GM12878 (cell line): Measurements from ENCODE around the gene MICA. TPM values are rescaled to one million over a fixed set of nuclear protein-coding genes. Genes with fewer than 3 reads are reported as not detected.

Experiments used
- BMI1 ChIP-seq: fragments of 450-650 bp; IDR thresholded peaks from 2 replicates; pipeline ENCODE4 v1.6.1; 2016; ENCODE audit warnings: mild to moderate bottlenecking, moderate library complexity, borderline replicate concordance
- CREB1 ChIP-seq: IDR thresholded peaks from 2 replicates; pipeline ENCODE4 v1.6.1; 2012; ENCODE audit warnings: low read depth, mild to moderate bottlenecking, inconsistent platforms
- DPF2 ChIP-seq: fragments of 450-650 bp; IDR thresholded peaks from 2 replicates; pipeline ENCODE4 v1.6.1; 2017; ENCODE audit warnings: mild to moderate bottlenecking
- NFIC ChIP-seq: IDR thresholded peaks from 2 replicates; pipeline ENCODE4 v1.6.1; 2012; ENCODE audit warnings: low read depth, mild to moderate bottlenecking, inconsistent platforms, low read length, moderate library complexity
- NFYA ChIP-seq: IDR thresholded peaks from 2 replicates; pipeline ENCODE4 v1.6.1; 2011; ENCODE audit warnings: low read depth, mild to moderate bottlenecking, low read length, improper control_type of control experiment, borderline replicate concordance
- NR2C1 ChIP-seq: fragments of 450-650 bp; IDR thresholded peaks from 2 replicates; pipeline ENCODE4 v1.6.1; 2017; ENCODE audit warnings: antibody characterized with exemption, mild to moderate bottlenecking, moderate library complexity
- PML ChIP-seq: IDR thresholded peaks from 2 replicates; pipeline ENCODE4 v1.6.1; 2012; ENCODE audit warnings: low read length, inconsistent platforms
- POLR2A ChIP-seq: IDR thresholded peaks from 2 replicates; pipeline ENCODE4 v1.6.1; 2011; ENCODE audit warnings: low read depth, mild to moderate bottlenecking, low read length
- RELA ChIP-seq: fragments of 450-650 bp; IDR thresholded peaks from 2 replicates; pipeline ENCODE4 v1.8.0; 2014; ENCODE audit warnings: borderline replicate concordance; ENCODE audit not compliant: partially characterized antibody
- SMAD1 ChIP-seq: fragments of 450-650 bp; IDR thresholded peaks from 2 replicates; pipeline ENCODE4 v1.6.1; 2018; ENCODE audit warnings: mild to moderate bottlenecking, low read depth; ENCODE audit not compliant: partially characterized antibody
- SMARCA5 ChIP-seq: fragments of 450-650 bp; IDR thresholded peaks from 2 replicates; pipeline ENCODE4 v1.6.1; 2017; ENCODE audit warnings: mild to moderate bottlenecking
- SMC3 ChIP-seq: IDR thresholded peaks from 2 replicates; pipeline ENCODE4 v1.6.1; 2011; ENCODE audit warnings: low read length, improper control_type of control experiment, borderline replicate concordance
- TARDBP ChIP-seq: IDR thresholded peaks from 2 replicates; pipeline ENCODE4 v1.6.1; 2016; ENCODE audit warnings: borderline replicate concordance
- ZNF687 ChIP-seq: fragments of 450-650 bp; IDR thresholded peaks from 2 replicates; pipeline ENCODE4 v1.6.1; 2017; ENCODE audit warnings: mild to moderate bottlenecking, moderate library complexity
- polyA plus RNA-seq, 11 experiments: library from polyadenylated mRNA; depleted of rRNA in 4 of 11; unstranded in 6 of 11; stranded (reverse) in 5 of 11; fragments of >200 nt; fragmentation: Nextera tagmentation in 4 of 11; fragmentation: Illumina TruSeq in 1 of 11; extraction: Ambion mirVana in 4 of 11; extraction: Trizol in 1 of 11; gene quantifications; 1 replicate in 1 of 11; 2 replicates in 10 of 11; pipeline versions ENCODE4 v1.2.1 to v1.2.3, GENCODE V29; 2011 to 2016; ENCODE audit warnings: inconsistent platforms in 2 of 11, missing spikeins in 2 of 11, low read depth in 1 of 11
- total RNA-seq, 4 experiments: library from RNA; depleted of rRNA in 3 of 4; stranded (reverse); fragments of >200 nt in 3 of 4; fragmentation: Illumina TruSeq in 1 of 4; extraction: Trizol in 1 of 4; gene quantifications; 2 replicates each; pipeline versions ENCODE4 v1.2.1 to v1.2.3, GENCODE V29; 2013 to 2021
- TF ChIP-seq, protein P1 (sequence below): fragments of 450-650 bp; IDR thresholded peaks from 2 replicates; pipeline ENCODE4 v1.6.1; 2017; ENCODE audit warnings: antibody characterized with exemption, mild to moderate bottlenecking, moderate library complexity
- TF ChIP-seq, protein P2 (sequence below): IDR thresholded peaks from 2 replicates; pipeline ENCODE4 v1.6.1; 2011; ENCODE audit warnings: low read depth, low read length, improper control_type of control experiment, borderline replicate concordance
- TF ChIP-seq, protein P3 (sequence below): fragments of 450-650 bp; formaldehyde crosslinking; IDR thresholded peaks from 2 replicates; pipeline ENCODE4 v1.4.0; 2022; ENCODE audit warnings: mild to moderate bottlenecking, moderate library complexity
- TF ChIP-seq, protein P4 (sequence below): fragments of 450-650 bp; IDR thresholded peaks from 2 replicates; pipeline ENCODE4 v1.6.1; 2017; ENCODE audit warnings: mild to moderate bottlenecking, low read depth, inconsistent platforms; ENCODE audit not compliant: poor library complexity, severe bottlenecking

Gene MICA
- total and polyA plus RNA-seq, 10 of the 15 experiments (the other 5 are each of a cell fraction or from before 2014, with no cell fraction given): 3.6 to 10.5 (median 6.9) TPM

DNA sequence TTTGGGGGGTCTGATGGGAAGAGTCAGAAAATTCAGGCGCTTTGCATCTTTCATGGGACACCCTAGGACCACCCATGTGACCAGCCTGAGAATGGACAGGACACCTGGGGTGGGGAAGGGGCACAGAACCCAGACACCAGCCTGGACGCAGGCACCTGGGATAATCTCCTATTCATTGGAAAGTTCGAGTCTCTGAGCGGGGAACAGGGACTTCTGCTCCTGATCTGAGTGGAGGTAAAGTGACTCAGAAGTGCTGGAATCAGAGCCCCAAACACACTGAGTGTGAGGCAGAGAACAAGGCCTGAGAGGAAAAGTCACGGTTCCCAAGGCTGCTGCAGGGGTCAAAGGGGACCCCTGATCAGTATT is 47.8 kb upstream of the MICA start (continued):
- TF ChIP-seq, protein P1, sequence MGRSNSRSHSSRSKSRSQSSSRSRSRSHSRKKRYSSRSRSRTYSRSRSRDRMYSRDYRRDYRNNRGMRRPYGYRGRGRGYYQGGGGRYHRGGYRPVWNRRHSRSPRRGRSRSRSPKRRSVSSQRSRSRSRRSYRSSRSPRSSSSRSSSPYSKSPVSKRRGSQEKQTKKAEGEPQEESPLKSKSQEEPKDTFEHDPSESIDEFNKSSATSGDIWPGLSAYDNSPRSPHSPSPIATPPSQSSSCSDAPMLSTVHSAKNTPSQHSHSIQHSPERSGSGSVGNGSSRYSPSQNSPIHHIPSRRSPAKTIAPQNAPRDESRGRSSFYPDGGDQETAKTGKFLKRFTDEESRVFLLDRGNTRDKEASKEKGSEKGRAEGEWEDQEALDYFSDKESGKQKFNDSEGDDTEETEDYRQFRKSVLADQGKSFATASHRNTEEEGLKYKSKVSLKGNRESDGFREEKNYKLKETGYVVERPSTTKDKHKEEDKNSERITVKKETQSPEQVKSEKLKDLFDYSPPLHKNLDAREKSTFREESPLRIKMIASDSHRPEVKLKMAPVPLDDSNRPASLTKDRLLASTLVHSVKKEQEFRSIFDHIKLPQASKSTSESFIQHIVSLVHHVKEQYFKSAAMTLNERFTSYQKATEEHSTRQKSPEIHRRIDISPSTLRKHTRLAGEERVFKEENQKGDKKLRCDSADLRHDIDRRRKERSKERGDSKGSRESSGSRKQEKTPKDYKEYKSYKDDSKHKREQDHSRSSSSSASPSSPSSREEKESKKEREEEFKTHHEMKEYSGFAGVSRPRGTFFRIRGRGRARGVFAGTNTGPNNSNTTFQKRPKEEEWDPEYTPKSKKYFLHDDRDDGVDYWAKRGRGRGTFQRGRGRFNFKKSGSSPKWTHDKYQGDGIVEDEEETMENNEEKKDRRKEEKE: no peak
- TF ChIP-seq NFIC: no peak
- no peak for TF ChIP-seq TARDBP
- TF ChIP-seq SMARCA5: no peak
- no peak for TF ChIP-seq NFYA
- TF ChIP-seq SMAD1: peak; percentile 68
- TF ChIP-seq POLR2A: peak; percentile 41; the same call in 1 of the 2 replicates
- TF ChIP-seq SMC3: no peak
- no peak for TF ChIP-seq PML
- no peak for TF ChIP-seq RELA
- no peak for TF ChIP-seq ZNF687
- TF ChIP-seq BMI1: no peak
- no peak for TF ChIP-seq DPF2
- TF ChIP-seq, protein P2, sequence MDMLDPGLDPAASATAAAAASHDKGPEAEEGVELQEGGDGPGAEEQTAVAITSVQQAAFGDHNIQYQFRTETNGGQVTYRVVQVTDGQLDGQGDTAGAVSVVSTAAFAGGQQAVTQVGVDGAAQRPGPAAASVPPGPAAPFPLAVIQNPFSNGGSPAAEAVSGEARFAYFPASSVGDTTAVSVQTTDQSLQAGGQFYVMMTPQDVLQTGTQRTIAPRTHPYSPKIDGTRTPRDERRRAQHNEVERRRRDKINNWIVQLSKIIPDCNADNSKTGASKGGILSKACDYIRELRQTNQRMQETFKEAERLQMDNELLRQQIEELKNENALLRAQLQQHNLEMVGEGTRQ: no peak
- TF ChIP-seq NR2C1: no peak
- TF ChIP-seq, protein P3, sequence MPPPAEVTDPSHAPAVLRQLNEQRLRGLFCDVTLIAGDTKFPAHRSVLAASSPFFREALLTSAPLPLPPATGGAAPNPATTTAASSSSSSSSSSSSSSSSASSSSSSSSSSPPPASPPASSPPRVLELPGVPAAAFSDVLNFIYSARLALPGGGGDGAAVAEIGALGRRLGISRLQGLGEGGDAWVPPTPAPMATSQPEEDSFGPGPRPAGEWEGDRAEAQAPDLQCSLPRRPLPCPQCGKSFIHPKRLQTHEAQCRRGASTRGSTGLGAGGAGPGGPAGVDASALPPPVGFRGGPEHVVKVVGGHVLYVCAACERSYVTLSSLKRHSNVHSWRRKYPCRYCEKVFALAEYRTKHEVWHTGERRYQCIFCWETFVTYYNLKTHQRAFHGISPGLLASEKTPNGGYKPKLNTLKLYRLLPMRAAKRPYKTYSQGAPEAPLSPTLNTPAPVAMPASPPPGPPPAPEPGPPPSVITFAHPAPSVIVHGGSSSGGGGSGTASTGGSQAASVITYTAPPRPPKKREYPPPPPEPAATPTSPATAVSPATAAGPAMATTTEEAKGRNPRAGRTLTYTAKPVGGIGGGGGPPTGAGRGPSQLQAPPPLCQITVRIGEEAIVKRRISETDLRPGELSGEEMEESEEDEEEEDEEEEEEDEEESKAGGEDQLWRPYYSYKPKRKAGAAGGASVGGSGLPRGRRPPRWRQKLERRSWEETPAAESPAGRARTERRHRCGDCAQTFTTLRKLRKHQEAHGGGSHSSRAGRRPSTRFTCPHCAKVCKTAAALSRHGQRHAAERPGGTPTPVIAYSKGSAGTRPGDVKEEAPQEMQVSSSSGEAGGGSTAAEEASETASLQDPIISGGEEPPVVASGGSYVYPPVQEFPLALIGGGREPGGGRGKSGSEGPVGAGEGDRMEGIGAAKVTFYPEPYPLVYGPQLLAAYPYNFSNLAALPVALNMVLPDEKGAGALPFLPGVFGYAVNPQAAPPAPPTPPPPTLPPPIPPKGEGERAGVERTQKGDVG (CRISPR knock-in tag): no peak
- TF ChIP-seq CREB1: no peak
- TF ChIP-seq, protein P4, sequence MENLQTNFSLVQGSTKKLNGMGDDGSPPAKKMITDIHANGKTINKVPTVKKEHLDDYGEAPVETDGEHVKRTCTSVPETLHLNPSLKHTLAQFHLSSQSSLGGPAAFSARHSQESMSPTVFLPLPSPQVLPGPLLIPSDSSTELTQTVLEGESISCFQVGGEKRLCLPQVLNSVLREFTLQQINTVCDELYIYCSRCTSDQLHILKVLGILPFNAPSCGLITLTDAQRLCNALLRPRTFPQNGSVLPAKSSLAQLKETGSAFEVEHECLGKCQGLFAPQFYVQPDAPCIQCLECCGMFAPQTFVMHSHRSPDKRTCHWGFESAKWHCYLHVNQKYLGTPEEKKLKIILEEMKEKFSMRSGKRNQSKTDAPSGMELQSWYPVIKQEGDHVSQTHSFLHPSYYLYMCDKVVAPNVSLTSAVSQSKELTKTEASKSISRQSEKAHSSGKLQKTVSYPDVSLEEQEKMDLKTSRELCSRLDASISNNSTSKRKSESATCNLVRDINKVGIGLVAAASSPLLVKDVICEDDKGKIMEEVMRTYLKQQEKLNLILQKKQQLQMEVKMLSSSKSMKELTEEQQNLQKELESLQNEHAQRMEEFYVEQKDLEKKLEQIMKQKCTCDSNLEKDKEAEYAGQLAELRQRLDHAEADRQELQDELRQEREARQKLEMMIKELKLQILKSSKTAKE: no peak
